SU-DHL-6 (cell line): Measurements from ENCODE around the gene ERG.

Experiments used
- H2AFZ ChIP-seq: fragments of 200-600 bp; sonication (generic); 2 replicates; pipeline ENCODE4 v1.6.1; 2014; ENCODE audit warnings: low read depth, mild to moderate bottlenecking, moderate library complexity, mixed read lengths, antibody characterized with exemption, low read length; ENCODE audit not compliant: severe bottlenecking
- H3F3A ChIP-seq: fragments of 200-600 bp; shearing (Covaris generic); 2 replicates; pipeline ENCODE4 v1.6.0; 2016; ENCODE audit warnings: antibody characterized with exemption, mild to moderate bottlenecking; ENCODE audit not compliant: insufficient read depth
- H3K27ac ChIP-seq: fragments of 200-600 bp; sonication (generic); 2 replicates; pipeline ENCODE4 v1.5.1; 2016; ENCODE audit warnings: low read depth, mild to moderate bottlenecking, low read length, moderate library complexity, mixed read lengths
- H3K27me3 ChIP-seq: fragments of 200-600 bp; sonication (generic), shearing (Covaris generic); 2 replicates; pipeline ENCODE4 v1.6.0; 2014; ENCODE audit warnings: mild to moderate bottlenecking, low read length
- H3K36me3 ChIP-seq: fragments of 200-600 bp; sonication (generic); 2 replicates; pipeline ENCODE4 v1.6.1; 2014; ENCODE audit warnings: mild to moderate bottlenecking, low read length, mixed read lengths
- H3K4me2 ChIP-seq: fragments of 300-600, 200-600 bp; shearing (Covaris generic), sonication (generic); 2 replicates; pipeline ENCODE4 v1.6.0; 2014; ENCODE audit warnings: low read length, low read depth, mild to moderate bottlenecking; ENCODE audit not compliant: poor library complexity, severe bottlenecking
- H3K4me3 ChIP-seq: fragments of 200-600 bp; sonication (generic); 2 replicates; pipeline ENCODE4 v1.5.1; 2014; ENCODE audit warnings: antibody characterized with exemption, low read length, mild to moderate bottlenecking, mixed read lengths; ENCODE audit not compliant: insufficient read depth, poor library complexity, severe bottlenecking
- H3K79me2 ChIP-seq: fragments of 200-600 bp; sonication (generic); 2 replicates; pipeline ENCODE4 v1.6.1; 2014; ENCODE audit warnings: mild to moderate bottlenecking, low read length, moderate library complexity; ENCODE audit not compliant: insufficient read depth
- H3K9ac ChIP-seq: fragments of 200-600 bp; sonication (generic); 2 replicates; pipeline ENCODE4 v1.7.0; 2014; ENCODE audit warnings: mild to moderate bottlenecking, low read length
- H3K9me2 ChIP-seq: fragments of 200-600 bp; sonication (generic); replicated peaks from 2 replicates; pipeline ENCODE4 v1.6.1; 2014; ENCODE audit warnings: low read length; ENCODE audit not compliant: insufficient read depth
- H3K9me3 ChIP-seq: fragments of 200-600 bp; sonication (generic); 2 replicates; pipeline ENCODE4 v1.6.1; 2014; ENCODE audit warnings: low read length, mixed read lengths; ENCODE audit not compliant: insufficient read depth
- H4K20me1 ChIP-seq: fragments of 200-600 bp; sonication (generic); 2 replicates; pipeline ENCODE4 v1.6.1; 2014; ENCODE audit warnings: low read depth, mild to moderate bottlenecking, antibody characterized with exemption, low read length, moderate library complexity, mixed read lengths
- EZH2phosphoT487 ChIP-seq: fragments of 200-600 bp; sonication (generic), shearing (Covaris generic); conservative IDR thresholded peaks from 2 replicates; pipeline ENCODE4 v1.6.1; 2018; ENCODE audit warnings: mild to moderate bottlenecking, antibody characterized with exemption, low read length, moderate library complexity, mixed read lengths
- TF ChIP-seq, protein P1 (sequence below): fragments of 200-600 bp; sonication (generic); IDR thresholded peaks from one replicate; pipeline ENCODE4 v1.5.1; 2017; ENCODE audit warnings: antibody characterized with exemption, mild to moderate bottlenecking, low read length, moderate library complexity; ENCODE audit not compliant: insufficient read depth, poor library complexity, severe bottlenecking

Gene ERG

DNA sequence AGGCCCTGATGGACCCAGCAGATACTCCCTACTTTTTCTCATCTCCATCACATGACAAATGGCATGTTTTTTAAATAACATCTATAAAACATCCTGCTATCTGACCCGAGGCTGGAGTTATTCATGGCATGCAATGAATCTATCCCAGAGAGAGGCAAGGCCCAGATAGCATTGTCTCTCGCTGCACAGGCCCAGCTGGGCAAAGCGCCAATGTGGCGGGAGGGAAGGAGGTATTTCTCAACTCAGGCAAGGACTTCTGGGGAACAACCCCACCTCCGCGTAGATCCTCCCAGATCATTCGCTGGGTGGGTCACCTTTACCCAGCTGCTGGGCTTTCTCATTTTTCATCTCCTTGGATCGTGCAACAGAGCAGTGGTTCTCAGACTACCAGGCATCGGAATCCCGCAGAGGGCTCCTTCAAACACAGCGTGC, 59.8 kb downstream of the ERG start:
- no peak overlapping the region for H3K4me3 ChIP-seq
- no peaks in the 10 kb centered on the region for H3K9me2 ChIP-seq
- no peaks in the 10 kb centered on the region for H3F3A ChIP-seq
- H3K9ac ChIP-seq, result no peak overlapping the region
- H3K9me3 ChIP-seq, result no peaks in the 10 kb centered on the region
- H3K36me3 ChIP-seq, result no peaks in the 10 kb centered on the region
- no peaks in the 10 kb centered on the region for H3K79me2 ChIP-seq
- no peak overlapping the region for H3K4me2 ChIP-seq
- H4K20me1 ChIP-seq, result no peaks in the 10 kb centered on the region
- H3K27me3 ChIP-seq, result no peaks in the 10 kb centered on the region
- H2AFZ ChIP-seq, result no peak overlapping the region
- TF ChIP-seq EZH2phosphoT487, result no peak
- no peak overlapping the region for H3K27ac ChIP-seq

DNA sequence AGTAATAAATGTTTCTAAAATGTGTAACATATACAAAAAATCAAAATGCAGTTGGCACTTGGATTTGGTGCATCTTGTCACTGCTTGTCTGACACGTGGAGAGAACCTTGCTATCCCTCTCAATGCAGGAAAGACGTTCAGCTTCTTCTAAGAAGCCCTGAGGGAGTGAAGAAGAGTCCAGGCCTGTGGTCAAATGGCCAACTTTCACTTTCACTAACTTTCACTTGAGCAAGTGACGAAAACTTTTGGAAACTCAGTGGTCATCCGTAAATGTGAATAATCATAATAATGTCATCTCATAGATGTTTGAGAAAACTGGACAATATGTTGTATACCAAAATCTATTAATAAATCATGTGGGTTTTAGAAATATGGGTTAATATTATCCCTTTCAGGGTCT, 61.9 kb downstream of the ERG start:
- Histone ChIP-seq H3K9me2 (no peaks in the 10 kb centered on the region), H3K27me3 (no peaks in the 10 kb centered on the region), H3K79me2 (no peaks in the 10 kb centered on the region), H3K9ac (no peak overlapping the region), H3K4me3 (no peak overlapping the region), H3K36me3 (no peaks in the 10 kb centered on the region), H3K27ac (no peak overlapping the region), H3K9me3 (no peaks in the 10 kb centered on the region), H4K20me1 (no peaks in the 10 kb centered on the region), H3K4me2 (no peak overlapping the region), H2AFZ (no peak overlapping the region), H3F3A (no peaks in the 10 kb centered on the region)
- no peak for TF ChIP-seq EZH2phosphoT487

DNA sequence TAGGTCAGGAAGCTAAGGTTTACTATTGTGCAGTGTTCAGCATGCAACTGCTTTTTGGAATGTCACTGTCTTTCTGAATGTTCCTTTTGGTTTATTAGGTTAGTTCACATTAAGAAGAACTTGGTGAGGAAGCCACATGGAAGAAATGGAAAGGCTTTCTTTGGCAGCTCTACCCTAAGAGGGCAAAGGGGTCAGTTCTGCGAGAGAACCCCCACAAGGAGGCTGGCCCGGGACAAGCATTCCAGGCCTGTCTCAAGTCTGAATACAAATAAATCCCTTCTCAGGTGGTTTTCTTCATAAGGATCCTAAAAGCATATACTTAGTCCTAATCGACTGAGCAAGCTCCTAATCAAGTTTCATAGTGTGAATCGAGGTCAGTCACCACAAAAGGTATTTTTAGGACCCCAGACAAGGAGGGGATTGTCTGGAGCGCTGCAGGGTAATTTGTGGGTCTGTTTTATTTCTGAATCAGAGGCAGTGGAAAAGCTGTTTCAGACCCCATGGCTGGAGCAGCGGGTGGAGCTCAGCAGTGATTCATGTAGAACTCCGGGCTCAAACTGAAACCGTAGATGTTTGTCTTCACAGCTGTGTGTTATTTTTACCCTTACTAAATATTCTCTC, 63.3 kb downstream of the ERG start:
- H3K4me2 ChIP-seq, result no peak overlapping the region
- no peaks in the 10 kb centered on the region for H3K27me3 ChIP-seq
- TF ChIP-seq EZH2phosphoT487, result no peak
- TF ChIP-seq, protein P1, sequence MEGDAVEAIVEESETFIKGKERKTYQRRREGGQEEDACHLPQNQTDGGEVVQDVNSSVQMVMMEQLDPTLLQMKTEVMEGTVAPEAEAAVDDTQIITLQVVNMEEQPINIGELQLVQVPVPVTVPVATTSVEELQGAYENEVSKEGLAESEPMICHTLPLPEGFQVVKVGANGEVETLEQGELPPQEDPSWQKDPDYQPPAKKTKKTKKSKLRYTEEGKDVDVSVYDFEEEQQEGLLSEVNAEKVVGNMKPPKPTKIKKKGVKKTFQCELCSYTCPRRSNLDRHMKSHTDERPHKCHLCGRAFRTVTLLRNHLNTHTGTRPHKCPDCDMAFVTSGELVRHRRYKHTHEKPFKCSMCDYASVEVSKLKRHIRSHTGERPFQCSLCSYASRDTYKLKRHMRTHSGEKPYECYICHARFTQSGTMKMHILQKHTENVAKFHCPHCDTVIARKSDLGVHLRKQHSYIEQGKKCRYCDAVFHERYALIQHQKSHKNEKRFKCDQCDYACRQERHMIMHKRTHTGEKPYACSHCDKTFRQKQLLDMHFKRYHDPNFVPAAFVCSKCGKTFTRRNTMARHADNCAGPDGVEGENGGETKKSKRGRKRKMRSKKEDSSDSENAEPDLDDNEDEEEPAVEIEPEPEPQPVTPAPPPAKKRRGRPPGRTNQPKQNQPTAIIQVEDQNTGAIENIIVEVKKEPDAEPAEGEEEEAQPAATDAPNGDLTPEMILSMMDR, result no peak
- H3K27ac ChIP-seq, result no peak overlapping the region
- no peak overlapping the region for H3K4me3 ChIP-seq
- no peaks in the 10 kb centered on the region for H3F3A ChIP-seq
- H2AFZ ChIP-seq, result no peak overlapping the region
- H3K9me2 ChIP-seq, result no peaks in the 10 kb centered on the region
- H3K9me3 ChIP-seq, result no peaks in the 10 kb centered on the region
- H3K79me2 ChIP-seq, result no peaks in the 10 kb centered on the region
- no peaks in the 10 kb centered on the region for H3K36me3 ChIP-seq
- no peak overlapping the region for H3K9ac ChIP-seq
- H4K20me1 ChIP-seq, result no peaks in the 10 kb centered on the region

DNA sequence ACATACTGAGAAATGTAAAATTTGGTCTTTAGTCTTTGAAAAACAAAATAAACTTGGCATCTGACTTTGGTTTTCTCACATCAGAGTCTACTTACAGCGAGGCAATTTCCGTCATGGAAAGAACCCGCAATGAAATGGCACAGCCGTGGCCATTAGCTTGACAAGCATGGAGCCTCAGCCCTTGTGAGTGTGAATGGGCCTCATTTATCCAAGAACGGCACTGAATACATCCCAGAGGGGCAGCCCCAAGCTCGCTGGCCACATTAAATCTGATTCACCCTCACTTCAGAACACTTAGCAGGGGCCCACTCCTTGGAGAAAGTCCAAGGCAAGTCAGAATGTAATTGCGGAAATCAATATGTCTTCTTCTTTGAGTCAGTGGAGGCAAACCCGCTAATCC, 64.8 kb downstream of the ERG start:
- no peak overlapping the region for H3K4me3 ChIP-seq
- H4K20me1 ChIP-seq, result no peaks in the 10 kb centered on the region
- TF ChIP-seq, protein P1, result no peak
- TF ChIP-seq EZH2phosphoT487, result no peak

More for the DNA sequence above, 64.8 kb downstream of the ERG start:
- Histone ChIP-seq H2AFZ (no peak overlapping the region), H3K9me2 (no peaks in the 10 kb centered on the region), H3K9me3 (no peaks in the 10 kb centered on the region), H3K36me3 (no peaks in the 10 kb centered on the region), H3K27me3 (no peaks in the 10 kb centered on the region), H3K9ac (no peak overlapping the region), H3K4me2 (no peak overlapping the region), H3K79me2 (no peaks in the 10 kb centered on the region), H3F3A (no peaks in the 10 kb centered on the region), H3K27ac (no peak overlapping the region)
